SKM-1 treated with dmso at 0.1 percent for 144 hours (cell line): Measurements from ENCODE around the gene MET.
"Not testable (repeated sequence)": the region's sequence is repeated elsewhere in the genome, so short reads cannot be mapped to it uniquely, and the experiment has no call there.

ENCODE experiments used
- DNase-seq: peaks from one replicate; lab custom pipeline; 2025; ENCODE audit not compliant: unreplicated experiment; lab: John Stamatoyannopoulos, UW

The MET gene

GRCh38 chr7:116805100-116805544 lies 133.1 kb downstream of the MET start:
- DNase-seq: no peak

- DNase-seq: no peak
Measured at GRCh38 chr7:116806046-116806944, 134.3 kb downstream of the MET start.

- no peak for DNase-seq
Measured at GRCh38 chr7:116807011-116807560, 135.1 kb downstream of the MET start.

GRCh38 chr7:116809636-116810266 lies 137.8 kb downstream of the MET start:
- peak; percentile 62 for DNase-seq

GRCh38 chr7:116810267-116811116 lies 138.5 kb downstream of the MET start:
- no peak for DNase-seq

- DNase-seq: no peak
Measured at GRCh38 chr7:116811768-116812167, 139.8 kb downstream of the MET start.

GRCh38 chr7:116812860-116813259 lies 140.9 kb downstream of the MET start:
- no peak for DNase-seq

- not testable (repeated sequence) for DNase-seq
Measured at GRCh38 chr7:116813371-116813770, 141.4 kb downstream of the MET start.

- no peak for DNase-seq
Measured at GRCh38 chr7:116815041-116815440, 143.0 kb downstream of the MET start.

GRCh38 chr7:116820149-116820548 lies 148.2 kb downstream of the MET start:
- DNase-seq: no peak

GRCh38 chr7:116821647-116822046 lies 149.7 kb downstream of the MET start:
- not testable (repeated sequence) for DNase-seq

GRCh38 chr7:116824449-116824848 lies 152.5 kb downstream of the MET start:
- DNase-seq: no peak

GRCh38 chr7:116828281-116828680 lies 156.3 kb downstream of the MET start:
- no peak for DNase-seq

- DNase-seq: no peak
Measured at GRCh38 chr7:116829041-116829440, 157.0 kb downstream of the MET start.

- no peak for DNase-seq
Measured at GRCh38 chr7:116829493-116829892, 157.5 kb downstream of the MET start.

GRCh38 chr7:116832692-116833091 lies 160.7 kb downstream of the MET start:
- DNase-seq: no peak

GRCh38 chr7:116834815-116835504 lies 163.0 kb downstream of the MET start:
- DNase-seq: no peak

GRCh38 chr7:116836048-116836447 lies 164.1 kb downstream of the MET start:
- no peak for DNase-seq

GRCh38 chr7:116836911-116837310 lies 164.9 kb downstream of the MET start:
- DNase-seq: no peak

GRCh38 chr7:116837586-116837985 lies 165.6 kb downstream of the MET start:
- no peak for DNase-seq
